Measurements from ENCODE around the gene SIGLECL1.

Gene SIGLECL1

DNA sequence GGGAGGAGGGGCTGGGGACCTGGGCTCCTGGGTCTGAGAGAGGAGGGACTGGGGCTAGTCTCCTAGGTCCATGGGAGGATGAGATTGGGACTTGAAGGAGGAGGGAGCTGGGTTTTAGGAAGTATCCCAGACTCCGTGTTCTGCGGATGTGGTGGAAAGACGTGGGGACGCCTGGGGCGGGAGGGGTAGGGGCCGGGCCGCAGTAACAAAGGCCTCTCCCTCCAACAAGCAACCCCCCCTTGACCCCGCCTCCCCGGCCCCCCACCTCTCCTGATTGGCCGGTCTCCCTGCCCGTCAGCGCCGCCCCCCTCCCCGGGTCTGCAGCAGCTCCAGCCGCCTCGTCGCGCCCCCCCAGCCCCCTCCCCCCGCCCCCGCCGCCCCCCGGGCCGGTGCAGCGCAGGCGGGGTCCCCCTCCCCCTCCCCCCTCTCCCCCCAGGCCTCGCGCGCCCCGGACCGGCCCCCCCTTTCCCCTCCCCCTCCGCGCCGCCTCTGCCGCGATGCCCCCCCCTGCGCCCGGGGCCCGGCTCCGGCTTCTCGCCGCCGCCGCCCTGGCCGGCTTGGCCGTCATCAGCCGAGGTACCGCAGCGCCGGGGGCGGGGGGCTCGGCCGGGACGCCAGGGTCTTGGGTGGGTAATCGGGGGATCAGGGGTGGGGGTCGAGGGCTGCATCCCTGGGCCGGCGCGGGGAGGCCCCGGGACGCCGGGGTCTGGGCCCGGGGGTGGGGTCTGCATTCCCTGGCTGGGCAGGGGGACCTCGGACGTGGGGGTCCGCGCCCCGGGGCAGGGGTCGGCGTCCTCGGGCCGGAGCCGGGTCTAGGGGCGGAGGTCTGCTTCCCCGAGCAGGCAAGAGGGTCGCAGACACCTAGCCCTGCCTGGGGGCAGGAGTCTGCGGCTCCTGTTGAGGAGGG lies 60.7 kb downstream of the SIGLECL1 start, which contains the start of gene IGLON5:
TSS of gene IGLON5 (plus strand) at position 294 of the 907 bp plus-strand sequence. CDS start at position 498, 204 bp downstream.
- H3K4me3 ChIP-seq (ENCODE audit: low read depth, low read length): no peak within 1 kb of the TSS
- DNase-seq (ENCODE audit: low read depth): no peak
- TF ChIP-seq, protein P1, sequence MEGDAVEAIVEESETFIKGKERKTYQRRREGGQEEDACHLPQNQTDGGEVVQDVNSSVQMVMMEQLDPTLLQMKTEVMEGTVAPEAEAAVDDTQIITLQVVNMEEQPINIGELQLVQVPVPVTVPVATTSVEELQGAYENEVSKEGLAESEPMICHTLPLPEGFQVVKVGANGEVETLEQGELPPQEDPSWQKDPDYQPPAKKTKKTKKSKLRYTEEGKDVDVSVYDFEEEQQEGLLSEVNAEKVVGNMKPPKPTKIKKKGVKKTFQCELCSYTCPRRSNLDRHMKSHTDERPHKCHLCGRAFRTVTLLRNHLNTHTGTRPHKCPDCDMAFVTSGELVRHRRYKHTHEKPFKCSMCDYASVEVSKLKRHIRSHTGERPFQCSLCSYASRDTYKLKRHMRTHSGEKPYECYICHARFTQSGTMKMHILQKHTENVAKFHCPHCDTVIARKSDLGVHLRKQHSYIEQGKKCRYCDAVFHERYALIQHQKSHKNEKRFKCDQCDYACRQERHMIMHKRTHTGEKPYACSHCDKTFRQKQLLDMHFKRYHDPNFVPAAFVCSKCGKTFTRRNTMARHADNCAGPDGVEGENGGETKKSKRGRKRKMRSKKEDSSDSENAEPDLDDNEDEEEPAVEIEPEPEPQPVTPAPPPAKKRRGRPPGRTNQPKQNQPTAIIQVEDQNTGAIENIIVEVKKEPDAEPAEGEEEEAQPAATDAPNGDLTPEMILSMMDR (IDR thresholded peaks at IDR 0.05; ENCODE audit: insufficient read depth, low read depth, low read length, missing control alignments): no peak

DNA sequence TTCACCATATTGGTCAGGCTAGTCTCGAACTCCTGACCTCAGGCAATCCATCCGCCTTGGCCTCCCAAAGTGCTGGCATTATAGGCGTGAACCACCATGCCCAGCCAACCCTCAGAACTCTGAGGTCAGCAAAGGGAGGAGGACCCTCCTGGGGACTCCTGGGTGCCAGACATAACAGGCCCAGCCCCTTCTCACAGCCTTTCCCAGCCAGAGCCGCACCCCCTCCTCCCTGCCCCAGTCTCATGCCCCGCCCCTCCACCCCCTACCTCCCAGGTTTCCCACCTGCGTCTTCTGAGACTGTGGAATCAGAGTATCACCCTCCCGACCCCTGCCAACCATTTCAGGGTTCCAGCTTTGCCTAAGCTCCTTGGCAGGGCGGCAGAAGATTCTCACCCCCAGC lies 65.8 kb downstream of the SIGLECL1 start:
- H3K4me3 ChIP-seq (ENCODE audit: low read depth, low read length): no peak overlapping the region
- TF ChIP-seq, protein P1 (IDR thresholded peaks at IDR 0.05; ENCODE audit: insufficient read depth, low read depth, low read length, missing control alignments): no peak
- no peak for DNase-seq (ENCODE audit: low read depth)

DNA sequence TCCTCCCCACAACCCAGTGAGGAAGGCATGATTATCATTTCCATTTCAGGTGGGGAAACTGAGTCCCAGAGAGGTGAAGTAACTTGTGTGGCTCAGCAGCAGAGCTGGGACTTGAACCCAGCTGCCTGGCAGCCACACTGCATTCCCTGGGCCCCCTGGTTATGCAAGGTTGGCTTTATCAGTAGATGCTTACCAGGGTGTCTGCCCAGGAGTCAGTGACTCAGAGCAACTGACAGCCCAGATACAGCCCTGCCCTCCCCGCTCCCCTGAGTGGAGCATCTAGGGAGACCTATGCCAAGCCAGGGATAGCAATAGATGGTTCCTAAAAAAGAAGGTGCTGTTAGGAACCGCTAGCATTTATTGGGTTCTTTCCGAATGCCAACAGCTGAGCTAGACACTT lies 66.5 kb downstream of the SIGLECL1 start:
- H3K4me3 ChIP-seq (ENCODE audit: low read depth, low read length): no peak overlapping the region
- DNase-seq (ENCODE audit: low read depth): no peak
- TF ChIP-seq, protein P1 (IDR thresholded peaks at IDR 0.05; ENCODE audit: insufficient read depth, low read depth, low read length, missing control alignments): no peak

DNA sequence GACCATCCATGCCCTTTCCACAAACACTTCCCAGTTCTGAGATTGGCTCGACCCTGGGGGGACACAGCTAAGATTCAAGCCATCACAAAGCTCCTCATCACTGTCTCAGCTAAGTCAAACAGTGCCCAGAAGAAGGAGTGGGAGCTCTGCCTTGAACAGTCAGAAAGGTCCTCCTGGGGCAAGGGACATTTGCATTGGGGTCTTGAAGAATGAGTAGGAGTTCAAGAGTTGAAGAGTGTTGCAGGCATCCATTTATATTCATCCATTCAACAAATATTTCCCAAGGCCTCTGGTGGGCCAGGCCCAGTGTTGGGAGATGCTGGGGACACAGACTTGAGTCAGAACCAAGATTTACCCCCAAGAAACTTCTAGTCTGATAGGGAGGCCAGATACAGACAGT lies 67.1 kb downstream of the SIGLECL1 start:
- TF ChIP-seq, protein P1 (IDR thresholded peaks at IDR 0.05; ENCODE audit: insufficient read depth, low read depth, low read length, missing control alignments): no peak
- no peak overlapping the region for H3K4me3 ChIP-seq (ENCODE audit: low read depth, low read length)
- no peak for DNase-seq (ENCODE audit: low read depth)
